Subcutaneous adipose tissue (tissue), 4 donors: ENCODE data around the gene PAK5. TPM values are rescaled to one million over a fixed set of nuclear protein-coding genes. Genes with fewer than 3 reads are reported as not detected.

Experiments used
- total RNA-seq, 4 donors: library from RNA; depleted of rRNA; stranded (reverse); fragments of >200 nt; gene quantifications; one replicate each; pipeline ENCODE4 v1.1.0, GENCODE V29; 2016
- TF ChIP-seq, protein P1 (sequence below): fragments of 450-650 bp; IDR thresholded peaks from one replicate; pipeline ENCODE4 v1.5.1; 2016; ENCODE audit warnings: low read depth, mild to moderate bottlenecking, control low read depth, antibody characterized with exemption, moderate library complexity

PAK5 gene
- total RNA-seq, 4 donors from 2014 or later = not detected

GRCh38 chr20:9852566-9852965 lies 13.7 kb upstream of the PAK5 start:
- TF ChIP-seq, protein P1, sequence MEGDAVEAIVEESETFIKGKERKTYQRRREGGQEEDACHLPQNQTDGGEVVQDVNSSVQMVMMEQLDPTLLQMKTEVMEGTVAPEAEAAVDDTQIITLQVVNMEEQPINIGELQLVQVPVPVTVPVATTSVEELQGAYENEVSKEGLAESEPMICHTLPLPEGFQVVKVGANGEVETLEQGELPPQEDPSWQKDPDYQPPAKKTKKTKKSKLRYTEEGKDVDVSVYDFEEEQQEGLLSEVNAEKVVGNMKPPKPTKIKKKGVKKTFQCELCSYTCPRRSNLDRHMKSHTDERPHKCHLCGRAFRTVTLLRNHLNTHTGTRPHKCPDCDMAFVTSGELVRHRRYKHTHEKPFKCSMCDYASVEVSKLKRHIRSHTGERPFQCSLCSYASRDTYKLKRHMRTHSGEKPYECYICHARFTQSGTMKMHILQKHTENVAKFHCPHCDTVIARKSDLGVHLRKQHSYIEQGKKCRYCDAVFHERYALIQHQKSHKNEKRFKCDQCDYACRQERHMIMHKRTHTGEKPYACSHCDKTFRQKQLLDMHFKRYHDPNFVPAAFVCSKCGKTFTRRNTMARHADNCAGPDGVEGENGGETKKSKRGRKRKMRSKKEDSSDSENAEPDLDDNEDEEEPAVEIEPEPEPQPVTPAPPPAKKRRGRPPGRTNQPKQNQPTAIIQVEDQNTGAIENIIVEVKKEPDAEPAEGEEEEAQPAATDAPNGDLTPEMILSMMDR = no peak

- TF ChIP-seq, protein P1 = no peak
These were observed 750 bp upstream of the PAK5 start for GRCh38 chr20:9839626-9840025.

DNA sequence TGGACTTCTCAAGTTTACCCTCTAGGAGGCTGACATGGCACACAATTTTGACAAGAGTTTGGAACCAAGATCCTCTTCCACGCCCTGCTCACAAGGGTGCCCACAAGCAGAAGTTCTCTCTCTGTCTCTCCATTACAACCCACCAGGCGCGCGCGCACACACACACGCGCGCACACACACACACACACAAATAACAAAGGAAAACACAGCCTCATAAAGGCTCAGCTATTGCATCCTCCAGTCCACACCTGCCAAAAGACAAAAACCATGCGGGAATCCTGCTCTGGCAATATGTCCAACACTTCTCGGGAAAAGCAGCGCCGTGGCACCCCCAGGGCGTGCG lies 870 bp downstream of the PAK5 start:
- TF ChIP-seq, protein P1 = no peak

GRCh38 chr20:9837634-9838033 lies 1.2 kb downstream of the PAK5 start:
- TF ChIP-seq, protein P1 = no peak

DNA sequence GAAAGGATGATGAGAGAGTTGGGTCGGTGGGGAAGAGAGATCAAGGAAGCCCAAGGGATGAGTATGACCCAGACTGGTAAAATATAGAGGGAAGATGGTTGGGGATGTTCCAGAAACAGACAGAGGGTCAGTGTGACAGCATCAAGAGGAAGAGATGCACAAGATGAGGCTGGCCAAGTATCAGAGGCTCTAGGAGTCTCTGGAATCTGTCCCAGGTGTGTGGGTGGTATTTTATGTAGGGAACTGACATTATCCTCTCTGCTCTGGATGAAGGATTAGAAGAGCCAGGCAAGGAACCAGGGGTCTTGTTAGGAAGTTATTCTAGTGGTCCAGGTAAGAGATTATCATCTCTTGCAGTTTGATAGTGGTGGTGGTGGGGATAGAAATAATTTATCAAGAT lies 3.6 kb downstream of the PAK5 start:
- TF ChIP-seq, protein P1 = no peak

GRCh38 chr20:9831032-9831431 lies 7.8 kb downstream of the PAK5 start:
- TF ChIP-seq, protein P1 = no peak

- TF ChIP-seq, protein P1 = no peak
These were observed 9.0 kb downstream of the PAK5 start for GRCh38 chr20:9829835-9830234.
